ENCODE results near the gene NRARP.

The NRARP gene

DNA sequence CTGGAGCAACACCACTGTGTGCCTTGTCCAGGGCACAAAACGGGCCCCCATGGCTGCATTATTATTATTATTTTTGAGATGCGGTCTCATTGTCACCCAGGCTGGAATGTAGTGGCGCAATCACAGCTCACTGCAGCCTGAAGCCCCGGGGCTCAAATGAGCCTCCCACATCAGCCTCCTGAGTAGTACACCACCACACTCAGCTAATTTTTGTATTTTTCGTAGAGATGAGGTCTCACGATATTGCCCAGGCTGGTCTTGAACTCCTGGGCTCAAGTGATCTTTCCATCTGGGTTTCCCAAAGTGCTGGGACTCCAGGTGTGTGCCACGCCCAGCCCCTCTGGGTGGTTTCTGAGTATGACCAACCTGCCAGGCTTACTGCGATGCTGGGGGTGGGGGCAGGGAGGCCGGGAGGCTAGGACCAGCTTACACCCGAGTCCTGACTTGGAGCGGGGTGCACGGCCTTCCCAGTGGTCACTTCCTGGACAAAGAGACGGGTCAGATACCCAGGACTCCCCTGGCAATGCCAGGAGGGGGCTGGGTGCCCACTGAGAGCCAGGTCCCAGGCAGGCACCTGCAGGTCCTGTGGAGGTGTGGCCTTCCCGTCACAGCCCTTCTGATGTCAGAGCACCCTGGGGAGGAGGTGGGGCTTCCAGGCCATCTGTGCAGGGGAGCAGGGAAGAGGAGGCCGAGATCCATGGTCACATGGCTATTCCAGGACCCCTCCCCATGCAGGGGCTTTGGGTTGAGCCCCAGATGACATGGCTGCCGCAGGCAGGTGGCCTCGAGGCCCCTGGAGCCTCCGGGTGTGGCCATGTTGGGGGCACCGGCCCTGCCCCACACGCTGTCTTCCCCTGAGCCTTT lies 8.3 kb upstream of the NRARP start:
- DNase-seq (ENCODE audit: low read depth): no peak

DNA sequence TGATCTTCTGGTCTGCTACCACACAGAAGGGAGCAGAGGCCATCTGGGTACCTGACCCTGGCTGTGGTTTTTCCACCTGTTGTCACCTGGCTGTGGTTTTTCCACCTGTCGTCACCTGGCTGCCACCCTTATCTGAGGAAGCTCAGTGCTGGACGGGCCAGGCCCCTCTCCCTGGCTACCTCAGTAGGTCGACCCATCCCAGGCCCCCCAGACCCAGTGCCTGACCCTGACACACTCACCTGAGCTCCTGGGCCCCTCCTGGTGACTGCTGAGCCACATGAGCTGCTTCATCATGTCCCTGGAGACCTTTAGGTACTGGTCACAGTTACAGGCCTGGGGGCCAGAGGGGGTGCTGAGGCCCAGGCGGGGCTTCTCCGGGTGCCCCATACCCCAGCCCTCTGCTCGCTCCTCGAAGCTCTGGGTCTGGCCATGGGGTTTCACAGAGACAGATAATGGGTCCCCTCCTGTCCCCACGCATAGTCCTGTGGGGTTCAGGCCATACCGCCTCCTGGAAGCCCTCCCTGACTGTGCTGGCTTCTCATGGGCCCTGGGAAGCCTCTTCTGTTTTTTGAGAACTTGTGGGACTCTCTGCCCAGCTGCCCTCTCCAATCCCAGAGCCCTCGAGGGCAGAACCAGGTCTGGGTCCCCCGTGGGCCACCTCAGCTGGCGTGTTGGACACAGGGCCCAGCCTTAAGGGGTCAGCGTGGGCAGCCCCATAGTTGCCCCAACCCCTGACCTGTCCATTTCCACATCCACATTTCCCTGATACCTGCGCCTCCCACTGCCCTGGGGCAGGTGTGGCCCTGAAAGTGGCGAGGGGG lies 7.5 kb upstream of the NRARP start:
- DNase-seq (ENCODE audit: low read depth): no peak

DNA sequence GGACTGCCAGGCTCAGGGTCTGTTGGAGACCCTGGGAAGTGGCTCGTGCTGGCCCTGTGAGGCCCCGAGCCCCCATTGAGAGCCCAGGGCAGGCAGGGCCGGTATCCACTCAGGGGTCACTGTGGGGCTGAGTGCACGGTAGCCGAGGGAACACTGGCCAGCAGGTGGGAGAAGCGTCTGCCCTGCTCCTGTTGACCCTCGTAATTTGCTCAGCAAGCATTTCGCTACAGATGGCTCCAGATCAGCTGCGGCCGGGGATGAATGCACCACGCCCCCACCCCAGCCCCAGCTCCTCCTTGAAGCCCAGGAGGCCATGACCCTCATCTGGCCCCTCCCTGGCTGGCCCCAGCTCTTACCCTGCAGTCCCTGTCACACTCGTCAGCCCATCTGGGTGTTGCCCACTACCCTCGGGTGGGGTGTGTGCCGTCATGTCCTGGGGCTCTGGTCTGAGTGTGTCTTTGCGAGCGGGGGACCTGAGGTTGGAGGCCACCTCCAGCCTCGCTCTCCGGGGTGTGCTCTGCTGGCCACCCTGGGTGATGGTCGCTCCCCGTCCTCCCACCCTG lies 6.1 kb upstream of the NRARP start:
- DNase-seq (ENCODE audit: low read depth): no peak

DNA sequence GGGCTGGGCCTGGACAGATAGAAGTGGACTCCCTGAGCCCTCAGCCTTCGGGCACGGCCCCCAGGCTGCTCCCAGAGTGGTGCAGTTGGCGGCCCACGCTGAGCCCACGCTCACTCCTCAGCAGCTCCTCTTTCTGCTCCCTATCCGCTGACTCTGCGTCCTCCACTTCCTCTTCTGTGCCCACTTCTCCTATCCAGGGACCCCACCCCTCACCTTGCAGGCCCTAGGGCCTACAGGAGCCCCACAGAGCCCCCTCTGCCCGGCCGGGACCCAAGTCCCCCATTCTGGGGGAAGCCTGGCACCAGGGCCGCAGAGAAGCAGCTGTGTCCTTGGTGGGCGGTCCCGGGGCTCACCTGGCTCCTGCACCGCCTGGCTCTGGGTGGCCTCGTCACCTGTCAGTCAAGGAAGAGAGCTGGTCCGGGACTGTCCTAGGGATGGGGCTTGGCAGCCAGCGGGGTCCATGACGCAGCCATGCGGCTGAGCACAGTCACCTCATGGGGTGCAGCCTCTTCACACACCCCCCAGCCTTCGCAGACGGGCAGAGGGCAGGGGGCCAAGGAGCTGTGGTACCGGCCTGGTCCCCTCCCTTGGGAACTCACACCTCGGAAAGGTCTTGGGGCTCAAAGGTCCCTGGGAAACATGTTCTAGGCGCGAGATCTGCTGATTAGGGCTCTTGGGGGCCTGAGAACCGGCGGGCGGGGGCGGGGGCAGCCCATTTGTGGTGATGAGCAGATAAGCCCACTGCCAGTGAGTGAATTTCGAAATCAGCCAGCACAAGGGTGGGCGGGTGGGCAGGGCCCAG lies 5.4 kb upstream of the NRARP start:
- no peak for DNase-seq (ENCODE audit: low read depth)

DNA sequence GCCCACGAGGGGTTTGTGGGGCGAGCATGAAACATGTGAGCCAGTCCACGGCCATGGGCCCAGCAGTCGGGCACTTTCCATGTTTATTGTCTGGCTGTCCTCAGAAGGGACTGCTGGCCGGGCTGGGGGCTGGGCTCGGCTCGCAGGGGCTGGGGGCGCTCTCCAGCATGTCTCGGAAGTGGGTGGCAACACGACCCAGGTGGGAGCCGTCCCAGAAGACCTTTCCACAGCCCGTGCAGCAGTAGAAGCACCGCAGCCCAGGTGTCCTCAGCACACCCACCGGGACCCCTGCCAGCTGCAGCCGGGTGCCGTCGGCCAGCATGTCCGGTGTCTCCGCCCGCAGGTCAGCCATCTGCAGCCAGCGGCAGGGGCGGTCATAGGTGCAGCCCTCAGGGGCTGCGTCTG lies 4.8 kb upstream of the NRARP start:
- DNase-seq (ENCODE audit: low read depth): no peak

DNA sequence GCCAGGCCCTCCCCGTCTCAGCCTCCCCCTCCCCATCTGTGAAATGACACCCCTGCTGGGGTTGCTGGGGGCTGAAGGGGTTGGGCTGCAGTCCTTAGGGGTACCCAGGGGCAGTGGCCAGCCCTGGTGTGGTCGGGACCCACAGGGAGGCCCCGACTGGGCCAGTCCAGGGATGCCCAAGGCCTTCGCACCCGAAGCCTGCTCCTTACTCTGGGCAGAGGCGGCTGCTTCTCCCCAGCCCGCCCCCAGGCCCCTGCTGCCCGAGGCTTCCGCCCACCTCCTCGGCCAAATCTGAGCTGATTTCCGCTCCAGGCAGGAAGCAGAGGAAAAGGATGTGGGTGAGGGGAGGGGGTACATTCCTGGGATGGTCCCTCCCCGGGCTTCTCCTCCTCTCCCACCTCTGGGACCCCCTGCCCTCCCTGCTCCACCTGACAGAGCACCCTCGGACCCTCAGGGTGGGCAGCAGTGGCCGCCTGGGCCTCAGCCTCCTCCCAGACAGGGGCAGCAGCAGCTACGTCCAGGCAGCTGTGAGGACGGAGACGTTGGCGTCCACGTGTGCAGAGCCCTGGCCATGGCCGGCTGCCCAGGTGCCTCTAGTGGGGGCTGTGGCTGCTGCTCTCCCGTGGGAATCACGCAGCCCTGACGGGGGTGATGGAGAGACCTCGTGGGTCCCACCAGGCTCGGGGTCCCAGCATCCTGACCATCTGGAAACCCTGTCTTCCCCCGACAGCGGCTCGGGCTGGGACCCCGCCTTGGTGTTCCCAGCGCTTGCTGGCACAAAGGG lies 4.2 kb upstream of the NRARP start:
- DNase-seq (ENCODE audit: low read depth): no peak

DNA sequence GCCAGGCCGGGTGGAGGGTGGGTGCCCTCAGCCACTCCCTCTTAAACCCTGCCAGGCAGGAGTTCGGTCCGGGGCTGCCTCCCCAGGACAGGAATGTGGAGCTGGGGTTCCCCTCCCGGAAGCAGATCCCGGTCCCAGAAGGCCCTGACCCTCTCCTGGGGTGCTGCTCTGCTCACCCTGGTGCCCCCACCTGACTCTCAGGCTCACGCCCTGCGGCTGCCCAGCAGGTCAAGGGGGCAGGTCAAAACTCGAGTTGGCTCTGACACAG lies 3.7 kb upstream of the NRARP start:
- no peak for DNase-seq (ENCODE audit: low read depth)

DNA sequence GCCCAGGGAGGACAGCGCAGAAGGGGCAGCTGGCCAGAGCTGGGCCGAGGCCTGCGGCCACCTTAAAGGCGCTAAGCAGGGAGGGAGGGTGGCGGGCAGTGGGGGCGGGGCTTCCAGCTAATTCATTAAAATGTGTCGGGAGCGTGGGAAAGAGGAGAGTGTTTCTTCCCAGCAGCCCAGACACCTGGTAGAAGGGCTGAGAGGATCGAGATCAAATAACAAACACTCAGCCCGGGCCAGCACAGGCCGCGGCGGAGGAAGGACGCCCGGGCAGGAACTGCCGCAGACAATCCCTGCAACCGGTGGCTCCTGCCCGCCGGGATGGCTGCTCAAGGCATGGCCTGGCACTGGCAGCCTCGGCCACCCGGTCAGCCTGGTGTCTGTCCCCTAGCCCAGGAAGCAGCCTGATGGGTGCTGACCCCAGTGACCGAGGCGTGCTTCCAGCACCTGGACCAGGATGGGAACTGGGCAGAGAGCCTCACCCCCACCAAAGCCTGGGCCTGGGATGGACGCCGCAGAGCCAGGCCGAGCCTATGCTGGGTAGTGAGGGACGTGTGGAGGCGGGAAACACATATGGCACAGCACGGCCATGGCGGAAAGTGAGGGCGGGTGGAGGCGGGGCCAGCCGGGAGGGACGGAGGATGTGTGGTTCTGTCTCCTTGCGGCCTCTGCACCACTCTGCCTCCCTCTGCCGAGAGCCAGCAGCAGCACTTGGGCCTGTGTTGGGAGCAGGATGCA lies 3.2 kb upstream of the NRARP start:
- peak; percentile 51 for DNase-seq (ENCODE audit: low read depth)

DNA sequence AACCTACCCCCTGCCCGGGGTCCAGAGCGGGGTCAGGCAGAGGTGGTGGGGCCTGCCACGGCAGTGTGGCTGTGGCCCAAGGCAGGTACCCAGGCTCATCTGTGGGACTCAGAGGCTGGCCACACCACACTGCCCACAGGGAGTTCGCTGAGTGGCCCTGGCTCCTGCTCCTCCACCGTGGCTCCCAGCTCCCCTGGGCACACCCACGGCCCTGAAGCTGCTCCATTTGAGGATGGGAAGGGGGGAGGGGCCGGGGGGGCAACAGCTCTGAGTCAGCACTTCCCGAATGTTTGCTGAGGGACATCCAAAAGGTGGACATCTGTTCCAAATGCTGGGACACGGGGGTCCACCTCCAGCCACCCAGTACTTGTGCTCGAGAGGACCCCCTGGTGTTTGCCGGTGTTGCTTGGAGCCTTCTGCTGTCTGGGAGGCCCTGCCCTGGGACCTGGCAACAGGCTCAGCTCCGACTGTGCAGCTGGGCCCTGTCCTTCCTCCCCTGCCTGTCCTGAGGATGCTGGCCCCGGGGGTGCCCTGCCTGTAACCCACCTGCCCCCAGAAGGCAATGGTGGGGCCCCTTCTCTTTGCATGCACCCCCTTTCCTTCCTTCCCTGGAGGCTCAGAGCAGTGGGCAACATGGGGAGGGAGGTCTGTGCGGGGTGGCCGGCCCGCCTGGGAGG lies 2.5 kb upstream of the NRARP start:
- DNase-seq (ENCODE audit: low read depth): no peak

DNA sequence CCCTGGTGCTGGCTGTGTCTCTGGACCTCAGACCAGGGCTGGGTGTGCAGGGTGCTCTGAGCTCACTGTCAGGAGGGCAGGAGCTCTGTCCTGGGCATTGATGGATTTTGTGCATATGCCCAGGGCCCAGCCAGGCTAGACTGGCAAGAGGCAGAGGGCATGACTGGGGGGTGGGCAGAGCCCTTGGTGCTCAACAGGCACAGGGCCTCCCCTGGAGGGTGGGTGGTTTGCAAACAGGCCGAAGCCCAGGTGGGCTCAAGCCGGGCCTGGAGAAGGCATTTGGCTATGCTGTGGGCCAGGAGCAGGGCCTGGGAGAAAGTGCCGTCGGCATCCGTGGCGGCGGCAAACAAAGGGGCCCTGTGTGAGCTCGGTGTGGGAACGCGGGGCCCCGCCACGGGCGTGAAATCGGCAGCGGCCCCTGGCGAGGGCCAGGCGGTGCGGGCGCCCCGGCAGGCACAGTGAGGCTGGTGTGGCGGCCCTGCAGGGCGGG lies 1.9 kb upstream of the NRARP start:
- no peak for DNase-seq (ENCODE audit: low read depth)

DNA sequence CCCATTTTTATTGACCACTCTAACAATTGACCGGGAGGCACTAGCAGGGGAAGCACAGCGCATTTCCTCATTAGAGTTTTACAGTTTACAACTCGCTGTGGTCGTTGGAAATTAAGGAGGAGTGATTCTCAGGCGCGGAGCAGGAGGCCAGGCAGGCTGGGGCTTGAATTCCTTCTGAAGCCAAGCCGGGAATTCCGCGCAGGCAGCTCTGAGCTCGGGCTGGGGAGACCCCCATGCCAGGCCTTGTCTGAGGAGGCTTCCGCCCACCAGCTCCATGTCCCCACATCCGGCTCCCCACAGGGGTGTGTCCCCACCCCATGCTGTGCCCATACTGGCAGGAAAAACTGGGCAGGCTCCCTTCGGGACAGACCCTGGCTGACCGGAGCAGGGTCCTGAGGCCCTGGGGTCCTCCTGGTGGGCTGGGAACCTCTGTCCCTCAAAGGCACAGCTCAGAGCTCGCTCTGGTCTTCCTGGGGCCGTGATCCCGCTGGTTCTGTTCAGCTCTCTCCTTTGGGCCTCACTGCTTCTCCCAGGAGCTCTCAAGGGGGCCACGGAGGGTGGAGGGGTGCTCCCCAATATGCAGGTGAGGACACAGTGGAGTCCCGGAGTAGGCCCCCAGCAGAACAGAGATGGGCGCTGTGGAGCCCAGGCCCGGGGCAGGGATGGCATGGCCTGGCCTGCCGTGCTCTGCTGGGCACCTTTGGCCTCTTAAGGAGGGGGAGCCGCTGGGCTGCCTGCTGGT lies 1.3 kb upstream of the NRARP start:
- no peak for DNase-seq (ENCODE audit: low read depth)

DNA sequence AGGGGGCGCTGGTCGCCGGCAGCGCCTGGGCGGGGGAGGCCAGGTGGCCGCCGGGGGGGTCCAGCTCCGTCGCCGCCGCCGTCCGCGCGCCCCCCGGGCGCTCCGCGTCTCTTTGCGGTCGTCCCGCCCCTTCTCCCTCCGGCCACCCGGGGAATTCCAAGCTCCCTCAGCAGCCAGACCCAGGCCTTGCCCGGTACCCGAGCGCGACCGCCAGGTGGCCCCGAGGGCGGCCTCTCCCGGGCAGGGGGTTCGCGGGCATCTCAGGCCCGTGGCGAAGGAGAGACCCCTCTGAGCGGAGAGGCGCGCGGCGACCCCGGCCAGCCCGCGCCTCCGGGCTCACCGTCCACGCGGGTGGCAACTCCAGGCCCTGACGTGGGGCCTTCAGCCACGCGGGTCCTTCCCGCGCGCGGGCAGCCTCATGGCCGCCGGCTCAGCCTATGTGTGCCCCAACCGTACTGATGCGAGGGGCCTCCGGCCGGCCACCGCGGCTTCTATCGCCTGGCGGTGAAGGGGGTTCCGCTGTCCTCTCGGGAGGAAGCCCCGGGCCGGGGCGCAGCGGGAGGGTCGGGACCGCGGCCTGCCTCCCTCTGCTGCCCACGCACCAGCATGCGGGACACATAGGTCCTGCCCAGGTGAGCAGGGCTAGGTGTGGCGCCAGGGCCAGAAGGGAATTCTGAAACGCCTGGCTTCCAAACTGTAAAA lies 529 bp upstream of the NRARP start:
- peak; percentile 65 for DNase-seq (ENCODE audit: low read depth)

DNA sequence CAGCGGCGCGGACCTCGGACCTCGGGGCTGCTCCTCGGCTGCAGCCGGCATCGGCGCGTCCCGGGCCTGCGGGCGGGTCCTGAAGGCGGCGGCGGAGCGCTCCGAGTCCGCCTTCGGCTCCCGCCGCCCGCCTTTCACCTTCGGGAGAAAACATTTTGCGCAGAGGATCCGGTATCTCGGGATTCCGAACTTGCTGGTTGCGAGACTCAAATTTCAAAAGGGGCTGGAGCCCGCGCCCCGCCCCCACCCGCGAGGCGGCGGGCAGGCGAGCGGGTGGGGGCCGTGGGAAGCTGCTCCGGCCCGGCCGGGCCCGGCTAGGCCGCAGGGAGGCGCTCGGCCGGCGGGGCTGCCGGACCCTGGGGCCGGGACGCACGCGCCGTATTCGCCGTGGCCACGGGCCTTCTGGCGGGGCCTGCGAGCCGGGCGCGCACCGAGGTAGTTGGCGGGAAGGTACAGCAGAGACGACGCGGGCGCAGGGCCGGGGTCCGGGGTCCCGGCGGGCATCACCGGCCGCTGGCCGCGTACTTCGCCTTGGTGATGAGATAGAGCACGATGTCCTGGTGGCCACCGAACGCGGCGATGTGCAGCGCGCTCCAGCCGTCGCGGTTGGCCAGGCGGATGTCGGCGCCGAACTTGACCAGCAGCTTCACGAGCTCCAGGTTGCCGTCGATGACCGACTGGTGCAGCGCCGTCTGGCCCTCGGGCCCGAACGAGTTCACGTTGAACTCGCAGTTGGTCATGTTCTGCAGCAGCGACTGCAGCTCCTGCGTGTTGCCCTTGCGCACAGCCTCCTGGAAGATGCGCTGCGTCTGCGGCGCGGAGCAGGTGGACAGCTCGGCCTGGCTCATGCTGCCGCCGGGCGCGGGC lies 757 bp downstream of the NRARP start:
- peak; percentile 47 for DNase-seq (ENCODE audit: low read depth)

DNA sequence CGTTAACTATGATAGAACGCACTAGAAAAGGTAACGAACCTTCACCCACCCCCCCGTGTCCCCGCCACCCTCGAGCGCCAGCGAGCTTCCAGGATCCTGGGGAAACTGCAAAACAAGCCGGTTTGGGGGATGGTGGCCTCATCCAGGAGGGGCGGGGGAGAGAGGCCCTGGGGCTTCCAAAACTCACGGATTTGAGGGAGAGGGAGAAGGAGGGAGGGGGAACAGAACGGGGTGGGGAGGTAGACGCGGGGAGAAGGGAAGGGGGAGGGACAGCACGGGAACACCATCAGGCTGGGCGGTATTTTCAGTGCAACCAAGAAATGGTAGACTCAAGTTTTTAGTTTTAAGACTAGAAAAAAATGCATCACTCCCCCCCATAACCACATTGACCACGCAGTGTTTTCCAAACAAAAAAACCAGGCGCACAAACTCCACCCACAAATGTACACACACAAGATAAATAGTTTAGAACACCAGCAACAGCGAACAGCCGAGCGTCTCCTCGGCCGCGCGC lies 1.4 kb downstream of the NRARP start:
- DNase-seq (ENCODE audit: low read depth): no peak

DNA sequence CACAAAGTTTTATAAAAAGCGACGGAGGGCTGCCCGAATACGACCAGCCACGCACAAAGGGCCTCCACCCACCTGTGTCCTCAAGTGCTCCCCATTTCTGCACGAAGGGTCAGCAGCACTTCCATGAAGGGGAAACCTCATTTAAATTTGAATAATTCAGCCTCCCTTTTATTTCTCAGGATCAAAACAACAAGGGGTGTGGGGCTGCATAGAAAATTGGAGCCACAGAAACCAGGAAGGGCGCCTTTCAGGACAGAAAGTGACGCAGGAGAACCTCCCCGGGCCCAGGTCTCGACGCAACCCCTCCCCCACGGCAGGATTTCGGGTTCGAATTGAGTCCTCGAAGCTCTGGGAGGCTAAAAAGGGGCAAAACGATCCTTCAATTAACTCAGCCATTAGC lies 2.1 kb downstream of the NRARP start:
- no peak for DNase-seq (ENCODE audit: low read depth)

DNA sequence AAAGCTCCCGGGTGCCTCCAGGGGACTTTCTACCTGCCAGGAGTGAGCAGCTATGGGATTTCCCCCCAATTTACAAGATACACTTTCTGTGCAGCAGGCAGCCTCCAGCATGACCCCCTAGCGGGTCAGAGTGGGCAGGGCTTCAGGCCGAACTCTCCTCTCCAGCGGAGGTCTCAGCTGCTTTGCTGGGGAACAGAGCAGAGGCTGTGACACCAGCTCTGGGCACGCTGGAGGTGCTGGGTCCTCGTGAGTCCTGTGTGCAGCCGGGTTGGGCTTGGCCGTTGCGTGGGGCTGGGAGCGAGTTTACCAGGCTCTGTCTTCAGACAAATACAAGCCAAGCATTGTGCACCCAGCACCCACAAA lies 2.9 kb downstream of the NRARP start:
- DNase-seq (ENCODE audit: low read depth): no peak

DNA sequence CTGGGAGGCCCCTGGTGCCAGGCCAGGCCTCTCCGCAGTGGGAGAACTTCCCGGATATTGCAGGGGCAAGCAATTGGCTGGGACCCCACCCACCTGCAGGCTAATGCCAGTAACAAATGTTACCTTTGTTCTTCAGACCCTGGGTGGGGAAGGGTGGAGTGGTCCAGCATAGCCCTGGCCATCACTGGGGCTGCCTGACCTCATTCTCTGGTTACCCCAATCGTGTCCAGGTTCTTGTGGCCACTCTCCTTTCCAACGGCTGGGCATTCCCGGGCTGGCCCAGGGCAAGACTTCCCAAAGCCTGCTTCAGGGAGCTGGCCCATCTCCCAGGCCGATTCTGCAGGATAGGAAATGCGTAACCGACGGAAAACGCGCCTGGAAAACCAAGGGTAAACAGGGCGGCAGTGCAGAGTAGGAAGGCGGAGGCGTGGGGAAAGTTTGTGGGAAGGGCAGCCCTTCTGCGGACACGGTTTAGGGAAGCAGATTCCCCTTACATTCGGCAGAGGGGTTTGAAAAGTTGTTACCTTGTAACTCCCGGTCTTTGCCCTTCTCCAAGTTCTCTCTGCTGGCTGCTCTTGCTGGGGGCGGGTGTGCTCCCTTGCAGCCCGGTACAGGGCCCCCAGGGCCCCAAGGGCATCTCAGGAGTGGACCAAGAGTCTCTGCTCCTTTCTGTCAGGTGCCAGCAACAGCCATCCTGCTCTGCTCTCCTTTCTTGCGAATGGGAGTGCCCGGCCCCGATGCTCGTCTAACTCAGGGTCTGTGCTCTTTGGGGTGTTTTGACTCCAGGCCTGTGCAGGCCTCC lies 3.5 kb downstream of the NRARP start:
- no peak for DNase-seq (ENCODE audit: low read depth)

All from EH (cell line).